ENCODE data around the gene VWA5B2.

- TF ChIP-seq CTCF (IDR thresholded peaks at IDR 0.05; ENCODE audit: low read length) (peak; percentile 98), EZH2 (IDR thresholded peaks at IDR 0.05; ENCODE audit: borderline replicate concordance, low read length) (no peak)
Measured at GRCh38 chr3:184289426-184289938, 60.1 kb downstream of the VWA5B2 start.
